Thyroid gland (tissue), 4 donors: ENCODE results near the gene KRTAP5-6. TPM values are rescaled to one million over a fixed set of nuclear protein-coding genes. Genes with fewer than 3 reads are reported as not detected.

Experiments
- DNase-seq, 2 donors: peaks; one replicate each; pipeline ENCODE4 v3.0.0-alpha.2; 2019
- H3K27ac ChIP-seq, 3 donors: fragments of 200-600 bp; sonication (generic); 1 replicate in 2 of 3; 2 replicates in 1 of 3; pipeline ENCODE4 v1.5.1; 2016 to 2019; ENCODE audit warnings: mild to moderate bottlenecking in 1 of 3, moderate library complexity in 1 of 3
- H3K27me3 ChIP-seq: fragments of 200-600 bp; sonication (generic); one replicate; pipeline ENCODE4 v1.5.1; 2019
- H3K36me3 ChIP-seq, 2 donors: fragments of 200-600 bp; sonication (generic); one replicate each; pipeline ENCODE4 v1.5.1; 2016 to 2019
- H3K4me1 ChIP-seq, 2 donors: fragments of 200-600 bp; sonication (generic); one replicate each; pipeline ENCODE4 v1.5.1; 2017 to 2019
- H3K4me3 ChIP-seq, 3 donors: fragments of 200-600 bp; sonication (generic); replicated peaks in 1 of 3; 1 replicate in 2 of 3; 2 replicates in 1 of 3; pipeline ENCODE4 v1.5.1; 2016; ENCODE audit warnings: mild to moderate bottlenecking in 1 of 3
- H3K9me3 ChIP-seq: fragments of 200-600 bp; sonication (generic); one replicate; pipeline ENCODE4 v1.5.1; 2017
- CTCF ChIP-seq, 6 experiments: fragments of 200-600 bp in 3 of 6; fragments of 450-650 bp in 3 of 6; sonication (generic) in 3 of 6; IDR thresholded peaks; one replicate each; pipeline ENCODE4 v1.5.1; 2016 to 2019; ENCODE audit warnings: antibody characterized with exemption in 6 of 6, mild to moderate bottlenecking in 2 of 6, inconsistent platforms in 1 of 6, moderate library complexity in 1 of 6
- POLR2A ChIP-seq, 2 donors: fragments of 450-650 bp; IDR thresholded peaks; one replicate each; pipeline ENCODE4 v1.6.1; 2017; ENCODE audit warnings: antibody characterized with exemption in 2 of 2, mild to moderate bottlenecking in 2 of 2, moderate library complexity in 1 of 2
- WGBS, 2 donors: methylation state at CpG; one replicate each; pipeline ENCODE4 v1.1.5; 2017; 5-methylcytosine and 5-hydroxymethylcytosine counted together
- intact Hi-C: fragments of 100-400 bp; cut with DNase I; formaldehyde crosslinking; loops from one replicate; pipeline ENCODE4 v1.15.1; 2023
- total RNA-seq, 4 donors: library from RNA; depleted of rRNA; stranded (reverse); fragments of >200 nt; gene quantifications; one replicate each; pipeline ENCODE4 v1.2.3, GENCODE V29; 2016

KRTAP5-6 gene
- total RNA-seq, 4 donors from 2014 or later = not detected

DNA sequence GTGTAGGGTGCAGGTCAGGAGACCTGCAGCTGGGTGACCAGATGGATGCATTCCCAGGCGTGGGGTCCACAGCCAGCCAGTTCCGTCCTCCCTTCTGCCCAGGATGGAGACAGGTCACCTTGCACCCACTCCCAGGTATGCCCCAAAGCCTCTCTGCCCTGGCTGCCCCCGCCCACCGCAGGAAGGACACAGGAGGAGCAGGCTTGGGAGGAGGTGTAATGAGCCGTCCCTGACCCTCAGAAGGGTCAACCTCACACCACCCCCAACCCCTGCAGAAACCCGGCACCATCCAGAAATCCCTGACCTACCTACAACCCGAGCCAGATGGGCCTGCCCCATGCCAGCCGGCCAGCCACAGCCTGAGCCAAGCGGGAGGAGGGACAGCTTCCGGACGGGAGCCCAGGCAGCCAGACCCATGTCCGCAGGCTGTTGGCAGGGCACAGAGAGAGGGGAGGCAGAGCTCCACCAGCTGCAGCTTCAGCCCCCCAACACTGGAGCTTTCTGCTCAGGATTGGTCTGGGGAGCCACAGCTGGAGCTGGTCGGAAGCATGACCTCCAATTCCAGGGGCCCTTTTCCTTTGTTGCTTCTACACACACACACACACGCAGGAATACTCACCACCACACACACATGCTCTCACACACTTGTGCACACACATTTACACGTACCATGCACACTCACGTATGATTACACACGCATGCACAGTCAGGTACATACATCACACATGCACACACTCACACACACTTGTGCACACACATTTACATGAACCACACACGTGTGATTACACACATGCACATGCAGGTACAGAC is 48.1 kb downstream of the KRTAP5-6 start:
- intact Hi-C loops = no loop called here
- Histone ChIP-seq H3K27me3 (no peaks in the 10 kb centered on the region), H3K9me3 (no peaks in the 10 kb centered on the region), H3K27ac (no peak overlapping the region), H3K36me3 (no peaks in the 10 kb centered on the region), H3K4me1 (peaks cover 0 to 10% of the 10 kb centered on the region in 2 donors), H3K4me3 (no peak overlapping the region)
- DNase-seq = no peak
- no peak for TF ChIP-seq CTCF (IDR thresholded peaks at IDR 0.05)
- TF ChIP-seq POLR2A (IDR thresholded peaks at IDR 0.05) = no peak
- 79 to 81% methylated on average over 11 to 18 of the region's 18 CpGs for WGBS, 2 donors

DNA sequence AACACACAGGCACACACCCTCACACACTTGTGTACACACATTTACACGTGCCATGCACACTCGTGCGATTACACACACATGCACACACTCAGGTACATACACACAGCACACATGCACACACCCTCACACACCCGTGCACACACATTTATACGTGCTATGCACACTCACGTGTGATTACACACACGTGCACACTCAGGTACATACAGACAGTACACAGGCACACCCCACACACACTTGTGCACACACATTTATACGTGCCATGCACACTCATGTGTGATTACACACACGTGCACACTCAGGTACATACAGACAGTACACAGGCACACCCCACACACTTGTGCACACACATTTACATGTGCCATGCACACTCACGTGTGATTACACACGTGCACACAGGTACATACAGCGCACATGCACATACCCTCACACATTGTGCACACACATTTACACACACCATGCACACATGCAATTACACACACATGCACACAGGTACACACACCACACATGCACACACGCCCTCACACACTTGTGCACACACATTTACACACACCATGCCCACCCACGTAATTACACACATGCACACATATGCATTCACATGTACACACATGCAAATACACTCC is 48.8 kb downstream of the KRTAP5-6 start:
- intact Hi-C loops = no loop called here
- 92 to 94% methylated on average over 14 of the region's 14 CpGs for WGBS, 2 donors
- H3K4me1 ChIP-seq = peaks cover 0 to 16% of the 10 kb centered on the region in 2 donors
- H3K4me3 ChIP-seq = no peak overlapping the region
- no peak overlapping the region for H3K27ac ChIP-seq
- no peak for DNase-seq
- no peaks in the 10 kb centered on the region for H3K36me3 ChIP-seq
- H3K27me3 ChIP-seq = no peaks in the 10 kb centered on the region
- H3K9me3 ChIP-seq = no peaks in the 10 kb centered on the region
- no peak for TF ChIP-seq POLR2A (IDR thresholded peaks at IDR 0.05)
- no peak for TF ChIP-seq CTCF (IDR thresholded peaks at IDR 0.05)

- Histone ChIP-seq H3K9me3 (no peaks in the 10 kb centered on the region), H3K27ac (no peak overlapping the region), H3K4me3 (no peak overlapping the region), H3K36me3 (no peaks in the 10 kb centered on the region), H3K4me1 (peaks cover 0 to 22% of the 10 kb centered on the region in 2 donors), H3K27me3 (no peaks in the 10 kb centered on the region)
- intact Hi-C loops = no loop called here
- no peak for TF ChIP-seq CTCF (IDR thresholded peaks at IDR 0.05)
- no peak for TF ChIP-seq POLR2A (IDR thresholded peaks at IDR 0.05)
- no peak for DNase-seq
- WGBS, 2 donors = 80 to 88% methylated on average over 19 to 21 of the region's 22 CpGs
Observed at GRCh38 chr11:1746511-1746931, 49.5 kb downstream of the KRTAP5-6 start.

DNA sequence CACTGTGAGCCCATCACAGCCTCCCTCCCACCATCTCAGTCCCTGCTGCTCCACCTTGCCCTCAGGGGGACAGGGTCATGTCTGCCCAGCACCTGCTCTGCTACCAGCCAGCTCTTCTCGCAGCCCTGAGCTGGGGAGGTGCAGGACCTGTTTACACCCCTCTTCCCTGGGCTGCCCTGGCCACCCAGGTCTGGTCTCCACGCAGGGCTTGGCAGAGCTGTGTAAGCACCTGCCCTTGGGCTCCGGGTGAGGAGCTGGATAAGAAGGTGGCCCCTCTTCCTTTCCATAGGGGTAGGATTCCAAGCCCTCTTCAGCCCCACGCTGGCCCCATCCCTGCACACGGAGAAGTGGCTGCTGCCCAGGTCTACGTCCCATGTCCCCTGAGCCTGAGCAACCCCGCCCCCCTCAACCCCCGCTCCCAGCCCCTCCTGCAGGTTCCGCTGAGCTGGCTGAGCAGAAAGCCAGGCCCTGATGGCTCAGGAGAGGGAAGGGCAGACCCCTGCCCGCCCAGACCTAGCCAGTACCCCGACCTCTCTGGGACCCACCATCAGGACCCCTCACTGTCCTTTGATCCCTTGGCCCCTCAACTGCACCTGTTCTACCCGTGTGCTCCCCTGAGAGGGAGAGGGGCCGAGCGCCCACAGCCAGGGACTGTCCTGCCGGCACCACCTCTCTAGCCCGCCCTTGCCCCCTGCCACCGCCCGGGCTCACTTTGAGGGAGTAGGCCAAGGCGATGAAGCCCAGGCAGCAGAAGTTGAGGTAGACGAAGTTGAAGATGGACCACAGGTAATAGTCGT is 50.2 kb downstream of the KRTAP5-6 start:
- WGBS, 2 donors = 83 to 86% methylated on average over 17 to 20 of the region's 21 CpGs
- H3K36me3 ChIP-seq = no peaks in the 10 kb centered on the region
- TF ChIP-seq POLR2A (IDR thresholded peaks at IDR 0.05) (no peak), CTCF (IDR thresholded peaks at IDR 0.05) (no peak)
- no peak overlapping the region for H3K4me3 ChIP-seq
- DNase-seq = no peak
- no peaks in the 10 kb centered on the region for H3K9me3 ChIP-seq
- no peak overlapping the region for H3K27ac ChIP-seq
- intact Hi-C loops = no loop called here
- H3K27me3 ChIP-seq = no peaks in the 10 kb centered on the region
- peaks cover 0 to 22% of the 10 kb centered on the region in 2 donors for H3K4me1 ChIP-seq

Other genes with a start within 250 kb of the KRTAP5-6 start
- gene MOB2, start 210.4 kb upstream of the KRTAP5-6 start, total RNA-seq = 10 to 100 TPM; 25.6 to 45.8 (median 30.1) TPM
- gene DUSP8, start 124.9 kb upstream of the KRTAP5-6 start, total RNA-seq = 1 to 10 TPM; 1.3 to 3.5 (median 2.5) TPM
- not detected for gene KRTAP5-1, start 111.9 kb upstream of the KRTAP5-6 start, total RNA-seq
- not detected for gene KRTAP5-2, start 98.9 kb upstream of the KRTAP5-6 start, total RNA-seq
- gene KRTAP5-3, start 88.7 kb upstream of the KRTAP5-6 start, total RNA-seq = not detected
- not detected for gene KRTAP5-4, start 75.1 kb upstream of the KRTAP5-6 start, total RNA-seq
- gene KRTAP5-5, start 67.4 kb upstream of the KRTAP5-6 start, total RNA-seq = not detected
- gene IFITM10, start 53.4 kb downstream of the KRTAP5-6 start, total RNA-seq = 100 to 1,000 TPM in 1 of 4 donors, 1 to 10 TPM in 1, under 1 TPM in 1, not detected in 1; 0.22 to 126 (median 1.5) TPM
- 100 to 1,000 TPM; 363 to 577 (median 457) TPM for gene CTSD, start 66.7 kb downstream of the KRTAP5-6 start, total RNA-seq
- not detected for gene SYT8, start 137.8 kb downstream of the KRTAP5-6 start, total RNA-seq
- not detected for gene TNNI2, start 141.8 kb downstream of the KRTAP5-6 start, total RNA-seq
- gene LSP1, start 155.9 kb downstream of the KRTAP5-6 start, total RNA-seq = 10 to 100 TPM in 2 of 4 donors, 1 to 10 TPM in 2; 6.7 to 26.1 (median 10.5) TPM
- gene PRR33, start 194.7 kb downstream of the KRTAP5-6 start, total RNA-seq = not detected
- gene TNNT3, start 222.5 kb downstream of the KRTAP5-6 start, total RNA-seq = 1 to 10 TPM in 3 of 4 donors, not detected in 1; 1.7 to 4.1 (median 2.6) TPM